Frontal cortex (tissue), 4 donors: ENCODE results near the gene BACH2. TPM values are rescaled to one million over a fixed set of nuclear protein-coding genes. Genes with fewer than 3 reads are reported as not detected.
"Not testable (repeated sequence)": the region's sequence is repeated elsewhere in the genome, so short reads cannot be mapped to it uniquely, and the experiment has no call there.

ENCODE experiments used
- DNase-seq, 2 donors: peaks; one replicate each; pipeline ENCODE4 v3.0.0; 2012; ENCODE audit warnings: low spot score in 2 of 2
- FAIRE-seq: peaks from 2 replicates; lab custom pipeline; 2012; peaks lifted over from hg19 to GRCh38; lab: Jason Lieb, UNC
- total RNA-seq: library from RNA; depleted of rRNA; stranded (reverse); fragments of >200 nt; gene quantifications from one replicate; pipeline ENCODE4 v1.2.3, GENCODE V29; 2014
- donor health status: control.
- donor health status: control.
- donor health status: control.

The BACH2 gene
- total RNA-seq, 1 donor from 2014 or later, result 48.9 TPM

- no peak for FAIRE-seq
- no peak for DNase-seq
Observed at GRCh38 chr6:90140683-90141082, 156.0 kb downstream of the BACH2 start.

- DNase-seq, result no peak
- no peak for FAIRE-seq
Observed at GRCh38 chr6:90139272-90139817, 157.3 kb downstream of the BACH2 start.

GRCh38 chr6:90136837-90137568 lies 159.6 kb downstream of the BACH2 start:
- DNase-seq (no peak), FAIRE-seq (no peak)

- DNase-seq (no peak), FAIRE-seq (no peak)
Observed at GRCh38 chr6:90136176-90136575, 160.5 kb downstream of the BACH2 start.

- FAIRE-seq, result no peak
- DNase-seq, result no peak
Observed at GRCh38 chr6:90135667-90136066, 161.0 kb downstream of the BACH2 start.

- DNase-seq, FAIRE-seq: not testable (repeated sequence)
Observed at GRCh38 chr6:90133664-90134063, 163.0 kb downstream of the BACH2 start.

- FAIRE-seq, result no peak
- no peak for DNase-seq
Observed at GRCh38 chr6:90131614-90132423, 164.8 kb downstream of the BACH2 start.

- FAIRE-seq (no peak), DNase-seq (no peak)
Observed at GRCh38 chr6:90131125-90131524, 165.5 kb downstream of the BACH2 start.

- not testable (repeated sequence) for DNase-seq, FAIRE-seq
Observed at GRCh38 chr6:90128687-90129086, 168.0 kb downstream of the BACH2 start.

GRCh38 chr6:90127595-90127994 lies 169.0 kb downstream of the BACH2 start:
- DNase-seq, result no peak
- no peak for FAIRE-seq

GRCh38 chr6:90126839-90127238 lies 169.8 kb downstream of the BACH2 start:
- DNase-seq (no peak), FAIRE-seq (no peak)

- no peak for DNase-seq
- no peak for FAIRE-seq
Observed at GRCh38 chr6:90126181-90126580, 170.5 kb downstream of the BACH2 start.

GRCh38 chr6:90124874-90125510 lies 171.7 kb downstream of the BACH2 start:
- DNase-seq (no peak), FAIRE-seq (no peak)

GRCh38 chr6:90123831-90124230 lies 172.8 kb downstream of the BACH2 start:
- FAIRE-seq, result no peak

GRCh38 chr6:90121982-90122381 lies 174.7 kb downstream of the BACH2 start:
- no peak for DNase-seq
- no peak for FAIRE-seq

More at GRCh38 chr6:90123831-90124230, 172.8 kb downstream of the BACH2 start:
- no peak for DNase-seq

GRCh38 chr6:90120327-90120726 lies 176.3 kb downstream of the BACH2 start:
- DNase-seq, result no peak
- no peak for FAIRE-seq

GRCh38 chr6:90119618-90120017 lies 177.0 kb downstream of the BACH2 start:
- DNase-seq (no peak), FAIRE-seq (peak; percentile 55)

- DNase-seq (no peak), FAIRE-seq (no peak)
Observed at GRCh38 chr6:90118581-90118980, 178.1 kb downstream of the BACH2 start.

- no peak for DNase-seq
- no peak for FAIRE-seq
Observed at GRCh38 chr6:90118069-90118468, 178.6 kb downstream of the BACH2 start.

- not testable (repeated sequence) for FAIRE-seq, DNase-seq
Observed at GRCh38 chr6:90116126-90116525, 180.5 kb downstream of the BACH2 start.
